NCI-H2107 treated with DMSO at 0.1 percent for 48 hours (cell line): Measurements from ENCODE around the gene NAXD.
"Not testable (repeated sequence)": the region's sequence is repeated elsewhere in the genome, so short reads cannot be mapped to it uniquely, and the experiment has no call there.

Experiments
- DNase-seq: peaks from one replicate; lab custom pipeline; 2025; ENCODE audit not compliant: unreplicated experiment; lab: John Stamatoyannopoulos, UW

NAXD gene

GRCh38 chr13:110643324-110643723 lies 28.0 kb downstream of the NAXD start:
- no peak for DNase-seq

- DNase-seq, result no peak
Observed at GRCh38 chr13:110643768-110644421, 28.6 kb downstream of the NAXD start.

- peak; percentile 78 for DNase-seq
Observed at GRCh38 chr13:110644892-110645521, 29.7 kb downstream of the NAXD start.

- no peak for DNase-seq
Observed at GRCh38 chr13:110645750-110646149, 30.4 kb downstream of the NAXD start.

- no peak for DNase-seq
Observed at GRCh38 chr13:110646442-110647364, 31.4 kb downstream of the NAXD start.

- DNase-seq, result no peak
Observed at GRCh38 chr13:110647365-110647737, 32.0 kb downstream of the NAXD start.

- DNase-seq, result no peak
Observed at GRCh38 chr13:110648146-110648819, 32.9 kb downstream of the NAXD start.

GRCh38 chr13:110648848-110649421 lies 33.6 kb downstream of the NAXD start:
- no peak for DNase-seq

GRCh38 chr13:110649551-110649950 lies 34.2 kb downstream of the NAXD start:
- DNase-seq, result no peak

- no peak for DNase-seq
Observed at GRCh38 chr13:110650436-110650835, 35.1 kb downstream of the NAXD start.

GRCh38 chr13:110651271-110651670 lies 35.9 kb downstream of the NAXD start:
- no peak for DNase-seq

- no peak for DNase-seq
Observed at GRCh38 chr13:110651726-110652230, 36.4 kb downstream of the NAXD start.

- DNase-seq, result no peak
Observed at GRCh38 chr13:110652231-110652730, 36.9 kb downstream of the NAXD start.

- DNase-seq, result no peak
Observed at GRCh38 chr13:110652764-110653163, 37.4 kb downstream of the NAXD start.

- DNase-seq, result no peak
Observed at GRCh38 chr13:110653271-110653670, 37.9 kb downstream of the NAXD start.

- DNase-seq, result no peak
Observed at GRCh38 chr13:110653851-110654250, 38.5 kb downstream of the NAXD start.

GRCh38 chr13:110657196-110657595 lies 41.9 kb downstream of the NAXD start:
- no peak for DNase-seq

- not testable (repeated sequence) for DNase-seq
Observed at GRCh38 chr13:110658218-110658911, 43.0 kb downstream of the NAXD start.

GRCh38 chr13:110661256-110661655 lies 45.9 kb downstream of the NAXD start:
- DNase-seq, result no peak

GRCh38 chr13:110662091-110662490 lies 46.7 kb downstream of the NAXD start:
- DNase-seq, result no peak
